SK-N-MC (cell line): Measurements from ENCODE around the gene TNFSF8.

Experiments
- EZH2 ChIP-seq: fragments of 200-600 bp; sonication (generic); IDR thresholded peaks from one replicate; pipeline ENCODE4 v1.6.1; 2017; ENCODE audit warnings: antibody characterized with exemption
- FOXP2 ChIP-seq: optimal IDR thresholded peaks from 2 replicates; pipeline ENCODE3; 2011; ENCODE audit warnings: mild to moderate bottlenecking, moderate library complexity; ENCODE audit not compliant: insufficient read depth; ENCODE audit errors: extremely low read length, control extremely low read depth

DNA sequence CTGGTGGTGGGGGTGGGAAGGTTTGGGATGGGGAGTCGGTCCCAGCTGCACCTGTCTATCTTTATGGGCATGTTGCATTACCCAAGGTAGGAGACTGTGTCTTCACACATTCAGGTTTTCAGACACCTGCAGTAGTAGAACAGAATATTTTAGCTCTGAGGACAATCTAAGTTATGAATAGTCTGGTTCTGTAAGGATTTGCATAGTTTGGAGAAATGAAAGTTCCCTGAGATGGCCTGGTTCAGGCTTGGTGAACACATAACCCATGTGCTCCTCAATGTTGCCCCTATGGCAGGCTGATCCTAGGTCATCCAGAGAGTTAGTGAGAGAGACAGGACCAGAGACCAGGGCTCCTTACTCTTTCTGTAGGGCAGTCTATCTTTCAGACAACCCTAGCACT is 20.7 kb downstream of the TNFSF8 start:
- no peak for TF ChIP-seq FOXP2
- TF ChIP-seq EZH2, result no peak
